ENCODE measurements around the gene ZNF83. TPM values are rescaled to one million over a fixed set of nuclear protein-coding genes. Genes with fewer than 3 reads are reported as not detected.

Gene ZNF83
- total RNA-seq, 2 donors from 2014 or later: 30.7 to 46.2 TPM

DNA sequence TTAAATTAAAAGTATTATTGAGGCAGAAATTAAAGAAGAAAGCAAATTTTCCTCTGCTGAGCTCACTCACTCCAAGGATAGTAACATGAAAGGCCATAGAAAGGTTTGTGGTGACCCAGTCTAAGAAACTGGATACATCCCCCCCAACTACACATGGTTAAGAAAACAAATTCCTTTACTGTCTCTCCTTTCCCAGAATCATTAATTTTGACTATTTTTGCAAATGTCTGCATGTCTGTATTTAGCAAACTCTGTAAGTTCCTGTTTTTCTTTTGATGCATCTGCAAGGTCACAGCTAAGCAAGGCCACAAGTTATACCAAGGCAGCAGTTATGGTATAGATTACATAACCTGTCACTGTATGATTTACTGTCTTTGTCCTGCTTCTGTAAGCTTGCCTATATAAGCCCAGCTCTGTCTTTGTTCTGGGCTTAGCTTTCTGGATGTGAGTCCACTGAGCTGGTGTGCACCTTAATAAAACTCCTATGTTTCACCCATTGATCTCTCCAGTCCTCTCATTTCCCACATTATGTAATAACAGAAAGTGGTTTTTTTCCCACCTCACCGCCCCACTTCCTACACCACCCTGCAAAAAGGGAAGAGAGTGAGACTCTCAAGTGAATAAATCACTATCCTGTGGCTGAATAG lies 8.5 kb upstream of the ZNF83 start:
- Histone ChIP-seq H3K36me3 (replicated peaks in 1 of 2; ENCODE audit: insufficient read depth in 1 of 2, low read depth in 2 of 2) (no peaks in the 10 kb centered on the region), H3K27ac (no peak overlapping the region), H3K9me3 (peaks cover 0 to 11% (median 0%) of the 10 kb centered on the region in 3 donors), H3K27me3 (no peaks in the 10 kb centered on the region), H3K4me1 (no peaks in the 10 kb centered on the region), H3K4me3 (no peak overlapping the region)
- intact Hi-C loops (cut with DNase I): no loop called here
- 76 to 91% methylated on average over 1 of the region's 1 CpG for WGBS, 2 donors
- DNase-seq: no peak
- TF ChIP-seq, protein P1, sequence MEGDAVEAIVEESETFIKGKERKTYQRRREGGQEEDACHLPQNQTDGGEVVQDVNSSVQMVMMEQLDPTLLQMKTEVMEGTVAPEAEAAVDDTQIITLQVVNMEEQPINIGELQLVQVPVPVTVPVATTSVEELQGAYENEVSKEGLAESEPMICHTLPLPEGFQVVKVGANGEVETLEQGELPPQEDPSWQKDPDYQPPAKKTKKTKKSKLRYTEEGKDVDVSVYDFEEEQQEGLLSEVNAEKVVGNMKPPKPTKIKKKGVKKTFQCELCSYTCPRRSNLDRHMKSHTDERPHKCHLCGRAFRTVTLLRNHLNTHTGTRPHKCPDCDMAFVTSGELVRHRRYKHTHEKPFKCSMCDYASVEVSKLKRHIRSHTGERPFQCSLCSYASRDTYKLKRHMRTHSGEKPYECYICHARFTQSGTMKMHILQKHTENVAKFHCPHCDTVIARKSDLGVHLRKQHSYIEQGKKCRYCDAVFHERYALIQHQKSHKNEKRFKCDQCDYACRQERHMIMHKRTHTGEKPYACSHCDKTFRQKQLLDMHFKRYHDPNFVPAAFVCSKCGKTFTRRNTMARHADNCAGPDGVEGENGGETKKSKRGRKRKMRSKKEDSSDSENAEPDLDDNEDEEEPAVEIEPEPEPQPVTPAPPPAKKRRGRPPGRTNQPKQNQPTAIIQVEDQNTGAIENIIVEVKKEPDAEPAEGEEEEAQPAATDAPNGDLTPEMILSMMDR (IDR thresholded peaks at IDR 0.05): no peak
- no peak for TF ChIP-seq POLR2A (IDR thresholded peaks at IDR 0.05)
- no peak for ATAC-seq

DNA sequence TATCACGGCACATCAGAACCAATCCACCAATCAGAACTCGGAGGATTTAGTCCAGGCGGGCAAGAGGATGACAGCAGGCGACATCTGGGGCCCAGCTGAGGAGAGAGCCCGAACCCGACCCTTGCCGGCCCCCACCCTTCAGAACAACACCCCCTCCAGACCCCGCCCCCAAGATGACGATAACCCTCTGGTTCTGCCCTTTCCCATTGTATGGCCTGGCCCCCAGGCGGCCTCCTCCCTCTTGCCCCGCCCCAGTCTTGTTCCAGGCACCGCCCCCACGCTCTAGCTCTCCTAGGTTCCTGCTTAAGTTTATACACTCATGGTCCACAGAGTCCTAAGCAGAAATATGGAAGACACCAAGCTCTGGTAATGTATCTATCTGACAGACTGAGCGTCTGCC lies 2.8 kb upstream of the ZNF83 start:
- Histone ChIP-seq H3K27me3 (no peaks in the 10 kb centered on the region), H3K36me3 (replicated peaks in 1 of 2; ENCODE audit: insufficient read depth in 1 of 2, low read depth in 2 of 2) (no peaks in the 10 kb centered on the region), H3K27ac (no peak overlapping the region), H3K9me3 (no peaks in the 10 kb centered on the region), H3K4me1 (peaks cover 20% of the 10 kb centered on the region), H3K4me3 (no peak overlapping the region)
- intact Hi-C loops (cut with DNase I): no loop called here
- no peak for TF ChIP-seq POLR2A (IDR thresholded peaks at IDR 0.05)
- TF ChIP-seq, protein P1 (IDR thresholded peaks at IDR 0.05): no peak
- ATAC-seq (no peak), DNase-seq (no peak)
- 60 to 64% methylated on average over 13 to 14 of the region's 14 CpGs for WGBS, 2 donors

DNA sequence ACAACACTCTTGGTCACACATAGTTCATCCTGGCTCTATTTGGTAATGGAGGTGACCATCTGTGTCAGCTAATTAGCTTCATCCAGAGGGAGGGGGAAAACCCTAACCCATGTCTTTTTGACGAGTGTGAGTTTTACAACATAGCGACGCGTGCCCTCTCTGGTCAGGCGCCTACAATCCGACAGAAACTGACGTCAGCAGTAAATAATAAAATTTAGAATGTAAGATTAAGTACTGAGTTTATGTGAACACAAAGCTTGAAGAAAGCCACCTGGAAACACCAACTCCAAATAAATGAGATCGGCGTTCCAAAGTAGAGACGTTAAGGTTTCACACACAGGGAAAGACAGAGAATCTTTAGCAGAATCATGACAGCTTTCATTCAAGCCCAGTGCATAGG lies 1.8 kb upstream of the ZNF83 start:
- TF ChIP-seq, protein P1 (IDR thresholded peaks at IDR 0.05): no peak
- TF ChIP-seq POLR2A (IDR thresholded peaks at IDR 0.05): no peak
- no peak for ATAC-seq
- Histone ChIP-seq H3K9me3 (no peaks in the 10 kb centered on the region), H3K27ac (no peak overlapping the region), H3K4me1 (peaks cover 20% of the 10 kb centered on the region), H3K36me3 (replicated peaks in 1 of 2; ENCODE audit: insufficient read depth in 1 of 2, low read depth in 2 of 2) (no peaks in the 10 kb centered on the region), H3K27me3 (no peaks in the 10 kb centered on the region), H3K4me3 (no peak overlapping the region)
- intact Hi-C loops (cut with DNase I): no loop called here
- DNase-seq: no peak
- WGBS, 2 donors: 63 to 75% methylated on average over 10 of the region's 10 CpGs

DNA sequence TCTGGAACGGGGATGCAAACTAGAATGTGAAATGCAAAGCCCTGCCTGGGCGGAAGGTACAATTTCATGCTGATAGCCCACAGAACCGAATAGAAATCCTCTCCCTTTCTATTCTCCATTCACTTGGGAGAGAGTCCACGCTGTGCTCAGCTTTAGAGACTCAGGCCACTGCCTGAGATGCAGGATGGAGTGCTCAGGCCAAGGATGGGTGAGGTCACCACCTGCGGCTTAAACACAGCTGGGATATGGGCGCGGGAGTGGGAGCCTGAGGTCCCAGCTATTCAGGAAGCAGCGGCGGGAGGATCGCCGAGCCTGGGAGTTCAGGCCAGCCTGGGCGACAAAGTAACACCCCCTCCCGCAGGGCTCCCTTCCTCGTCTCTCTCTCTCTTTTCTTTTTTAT lies 446 bp upstream of the ZNF83 start:
- TF ChIP-seq, protein P1 (IDR thresholded peaks at IDR 0.05): no peak
- TF ChIP-seq POLR2A (IDR thresholded peaks at IDR 0.05): no peak
- WGBS, 2 donors: 13 to 25% methylated on average over 11 to 14 of the region's 14 CpGs
- H3K27ac ChIP-seq: peak overlapping the region in 3 of 4 donors; percentile 37 to 91 (median 88)
- no peaks in the 10 kb centered on the region for H3K9me3 ChIP-seq
- DNase-seq: peak in 3 of 4 donors; percentile 13 to 24 (median 18)
- H3K27me3 ChIP-seq: no peaks in the 10 kb centered on the region
- H3K4me3 ChIP-seq: peak overlapping the region in 1 of 2 donors; percentile 31
- peaks cover 20% of the 10 kb centered on the region for H3K4me1 ChIP-seq
- intact Hi-C loops (cut with DNase I): no loop called here
- H3K36me3 ChIP-seq (replicated peaks in 1 of 2; ENCODE audit: insufficient read depth in 1 of 2, low read depth in 2 of 2): no peaks in the 10 kb centered on the region
- ATAC-seq: peak; percentile 27
